H1 (cell line): ENCODE measurements around the gene ANXA1.

Experiments used
- BRCA1 ChIP-seq: IDR thresholded peaks from 2 replicates; pipeline ENCODE4 v1.6.1; 2012; ENCODE audit warnings: low read depth, low read length, improper control_type of control experiment
- CTCF ChIP-seq, 3 experiments: IDR thresholded peaks; 1 replicate in 2 of 3; 2 replicates in 1 of 3; pipeline versions ENCODE4 v1.5.1 to v1.6.1; 2011; ENCODE audit warnings: low read length in 3 of 3, mild to moderate bottlenecking in 3 of 3, inconsistent platforms in 2 of 3, low read depth in 1 of 3, moderate library complexity in 1 of 3; ENCODE audit not compliant: insufficient read depth in 1 of 3; ENCODE audit errors: control extremely low read depth in 1 of 3
- EP300 ChIP-seq, 2 experiments: IDR thresholded peaks; 1 replicate in 1 of 2; 2 replicates in 1 of 2; pipeline ENCODE4 v1.6.1; 2011 to 2012; ENCODE audit warnings: low read depth in 2 of 2, low read length in 2 of 2, mild to moderate bottlenecking in 2 of 2, borderline replicate concordance in 1 of 2, inconsistent platforms in 1 of 2, moderate library complexity in 1 of 2
- EZH2 ChIP-seq: fragments of 200-600 bp; sonication (generic); IDR thresholded peaks from 2 replicates; pipeline ENCODE4 v1.7.1; 2012; ENCODE audit warnings: low read depth, mild to moderate bottlenecking, moderate library complexity, low read length, inconsistent platforms; ENCODE audit not compliant: severe bottlenecking
- KDM1A ChIP-seq: fragments of 200-600, 300-600 bp; sonication (generic); IDR thresholded peaks from 2 replicates; pipeline ENCODE4 v1.7.1; 2016; ENCODE audit warnings: mild to moderate bottlenecking, low read length, borderline replicate concordance
- POLR2AphosphoS5 ChIP-seq: IDR thresholded peaks from 2 replicates; pipeline ENCODE4 v1.6.1; 2011; ENCODE audit warnings: low read depth, low read length

- no peak for TF ChIP-seq BRCA1
- no peak for TF ChIP-seq CTCF (IDR thresholded peaks at IDR 0.05; ENCODE audit: control extremely low read depth in 1 of 3, insufficient read depth in 1 of 3, low read depth in 1 of 3, low read length in 3 of 3)
- no peak for TF ChIP-seq POLR2AphosphoS5
- TF ChIP-seq EP300 (IDR thresholded peaks at IDR 0.05; ENCODE audit: borderline replicate concordance in 1 of 2, low read depth in 2 of 2, low read length in 2 of 2), result no peak
- TF ChIP-seq EZH2, result no peak
- TF ChIP-seq KDM1A, result no peak
These were observed 18.5 kb upstream of the ANXA1 start for GRCh38 chr9:73133022-73133651.
